Thyroid gland (tissue), 4 donors: ENCODE data around the gene B4GALNT3. TPM values are rescaled to one million over a fixed set of nuclear protein-coding genes. Genes with fewer than 3 reads are reported as not detected.
A peak's percentile ranks its signal among the peaks of the same experiment; 100 is the strongest.

Source experiments
- DNase-seq, 2 donors: peaks; one replicate each; pipeline ENCODE4 v3.0.0-alpha.2; 2019
- H3K27ac ChIP-seq, 3 donors: fragments of 200-600 bp; sonication (generic); 1 replicate in 2 of 3; 2 replicates in 1 of 3; pipeline ENCODE4 v1.5.1; 2016 to 2019; ENCODE audit warnings: mild to moderate bottlenecking in 1 of 3, moderate library complexity in 1 of 3
- H3K27me3 ChIP-seq: fragments of 200-600 bp; sonication (generic); one replicate; pipeline ENCODE4 v1.5.1; 2019
- H3K36me3 ChIP-seq, 2 donors: fragments of 200-600 bp; sonication (generic); one replicate each; pipeline ENCODE4 v1.5.1; 2016 to 2019
- H3K4me1 ChIP-seq, 2 donors: fragments of 200-600 bp; sonication (generic); one replicate each; pipeline ENCODE4 v1.5.1; 2017 to 2019
- H3K4me3 ChIP-seq, 3 donors: fragments of 200-600 bp; sonication (generic); replicated peaks in 1 of 3; 1 replicate in 2 of 3; 2 replicates in 1 of 3; pipeline ENCODE4 v1.5.1; 2016; ENCODE audit warnings: mild to moderate bottlenecking in 1 of 3
- H3K9me3 ChIP-seq: fragments of 200-600 bp; sonication (generic); one replicate; pipeline ENCODE4 v1.5.1; 2017
- POLR2A ChIP-seq, 2 donors: fragments of 450-650 bp; IDR thresholded peaks; one replicate each; pipeline ENCODE4 v1.6.1; 2017; ENCODE audit warnings: antibody characterized with exemption in 2 of 2, mild to moderate bottlenecking in 2 of 2, moderate library complexity in 1 of 2
- WGBS, 2 donors: methylation state at CpG; one replicate each; pipeline ENCODE4 v1.1.5; 2017; 5-methylcytosine and 5-hydroxymethylcytosine counted together
- intact Hi-C: fragments of 100-400 bp; cut with DNase I; formaldehyde crosslinking; loops from one replicate; pipeline ENCODE4 v1.15.1; 2023
- total RNA-seq, 4 donors: library from RNA; depleted of rRNA; stranded (reverse); fragments of >200 nt; gene quantifications; one replicate each; pipeline ENCODE4 v1.2.3, GENCODE V29; 2016
- TF ChIP-seq, protein P1 (sequence below), 6 experiments: fragments of 200-600 bp in 3 of 6; fragments of 450-650 bp in 3 of 6; sonication (generic) in 3 of 6; IDR thresholded peaks; one replicate each; pipeline ENCODE4 v1.5.1; 2016 to 2019; ENCODE audit warnings: antibody characterized with exemption in 6 of 6, mild to moderate bottlenecking in 2 of 6, inconsistent platforms in 1 of 6, moderate library complexity in 1 of 6

The B4GALNT3 gene
- total RNA-seq, 4 donors from 2014 or later = 3.9 to 6.6 (median 5.6) TPM

DNA sequence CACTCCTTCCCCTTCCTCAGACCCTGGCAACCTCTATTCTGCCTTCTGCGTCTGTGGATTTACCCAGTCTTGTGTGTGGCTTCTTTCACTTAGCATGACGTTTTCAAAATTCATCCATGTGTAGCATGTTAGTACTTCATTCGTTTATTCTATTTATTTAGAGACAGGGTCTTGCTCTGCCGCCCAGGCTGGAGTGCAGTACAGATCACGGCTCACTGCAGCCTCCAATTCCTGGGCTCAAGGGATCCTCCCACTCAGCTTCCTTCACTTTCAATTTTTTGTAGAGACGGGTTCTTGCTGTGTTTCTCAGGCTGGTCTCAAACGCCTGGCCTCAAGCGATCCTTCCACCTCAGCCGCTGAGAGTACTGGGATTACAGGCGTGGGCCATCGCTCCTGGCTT lies 37.0 kb downstream of the B4GALNT3 start:
- Histone ChIP-seq H3K4me3 (no peak overlapping the region), H3K4me1 (peaks cover under 1 to 5% of the 10 kb centered on the region in 2 donors), H3K27me3 (no peaks in the 10 kb centered on the region), H3K9me3 (no peaks in the 10 kb centered on the region), H3K27ac (peak overlapping the region in 1 of 3 donors; percentile 58), H3K36me3 (no peaks in the 10 kb centered on the region)
- TF ChIP-seq, protein P1, sequence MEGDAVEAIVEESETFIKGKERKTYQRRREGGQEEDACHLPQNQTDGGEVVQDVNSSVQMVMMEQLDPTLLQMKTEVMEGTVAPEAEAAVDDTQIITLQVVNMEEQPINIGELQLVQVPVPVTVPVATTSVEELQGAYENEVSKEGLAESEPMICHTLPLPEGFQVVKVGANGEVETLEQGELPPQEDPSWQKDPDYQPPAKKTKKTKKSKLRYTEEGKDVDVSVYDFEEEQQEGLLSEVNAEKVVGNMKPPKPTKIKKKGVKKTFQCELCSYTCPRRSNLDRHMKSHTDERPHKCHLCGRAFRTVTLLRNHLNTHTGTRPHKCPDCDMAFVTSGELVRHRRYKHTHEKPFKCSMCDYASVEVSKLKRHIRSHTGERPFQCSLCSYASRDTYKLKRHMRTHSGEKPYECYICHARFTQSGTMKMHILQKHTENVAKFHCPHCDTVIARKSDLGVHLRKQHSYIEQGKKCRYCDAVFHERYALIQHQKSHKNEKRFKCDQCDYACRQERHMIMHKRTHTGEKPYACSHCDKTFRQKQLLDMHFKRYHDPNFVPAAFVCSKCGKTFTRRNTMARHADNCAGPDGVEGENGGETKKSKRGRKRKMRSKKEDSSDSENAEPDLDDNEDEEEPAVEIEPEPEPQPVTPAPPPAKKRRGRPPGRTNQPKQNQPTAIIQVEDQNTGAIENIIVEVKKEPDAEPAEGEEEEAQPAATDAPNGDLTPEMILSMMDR (IDR thresholded peaks at IDR 0.05) = no peak
- TF ChIP-seq POLR2A (IDR thresholded peaks at IDR 0.05) = no peak
- intact Hi-C loops = no loop called here
- 54 to 57% methylated on average over 11 of the region's 11 CpGs for WGBS, 2 donors
- peak; percentile 59 for DNase-seq

DNA sequence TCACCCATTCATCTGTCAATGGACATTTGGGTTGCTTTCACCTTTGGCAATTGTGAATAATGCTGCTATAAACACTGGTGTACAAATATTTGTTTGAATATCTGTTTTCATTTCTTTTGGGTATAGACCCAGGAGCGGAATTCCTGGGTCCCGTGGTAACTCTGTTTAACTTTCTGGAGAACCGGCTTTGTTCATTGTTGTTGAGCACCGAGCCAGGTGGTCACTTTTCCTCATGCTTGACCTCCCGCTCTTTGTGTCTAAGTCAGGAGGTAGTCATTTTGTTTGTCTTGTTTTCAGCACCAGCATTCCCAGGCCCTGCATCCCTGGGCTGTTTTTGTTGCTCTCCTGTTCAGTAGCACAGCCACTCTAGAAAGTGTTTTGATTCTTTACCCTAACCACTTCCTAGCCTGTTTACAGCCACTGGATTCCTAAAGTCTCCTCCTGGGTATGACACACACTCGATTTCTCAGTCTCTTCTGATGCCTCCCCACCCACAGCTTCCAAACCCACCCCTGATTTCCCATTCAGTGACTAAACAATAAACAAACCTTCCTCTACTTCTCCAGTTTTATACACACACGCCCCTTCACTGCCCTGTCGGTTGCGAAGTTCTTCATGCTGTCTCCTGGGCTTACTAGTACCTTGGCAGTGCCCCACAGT lies 37.9 kb downstream of the B4GALNT3 start:
- 65 to 69% methylated on average over 9 of the region's 9 CpGs for WGBS, 2 donors

DNA sequence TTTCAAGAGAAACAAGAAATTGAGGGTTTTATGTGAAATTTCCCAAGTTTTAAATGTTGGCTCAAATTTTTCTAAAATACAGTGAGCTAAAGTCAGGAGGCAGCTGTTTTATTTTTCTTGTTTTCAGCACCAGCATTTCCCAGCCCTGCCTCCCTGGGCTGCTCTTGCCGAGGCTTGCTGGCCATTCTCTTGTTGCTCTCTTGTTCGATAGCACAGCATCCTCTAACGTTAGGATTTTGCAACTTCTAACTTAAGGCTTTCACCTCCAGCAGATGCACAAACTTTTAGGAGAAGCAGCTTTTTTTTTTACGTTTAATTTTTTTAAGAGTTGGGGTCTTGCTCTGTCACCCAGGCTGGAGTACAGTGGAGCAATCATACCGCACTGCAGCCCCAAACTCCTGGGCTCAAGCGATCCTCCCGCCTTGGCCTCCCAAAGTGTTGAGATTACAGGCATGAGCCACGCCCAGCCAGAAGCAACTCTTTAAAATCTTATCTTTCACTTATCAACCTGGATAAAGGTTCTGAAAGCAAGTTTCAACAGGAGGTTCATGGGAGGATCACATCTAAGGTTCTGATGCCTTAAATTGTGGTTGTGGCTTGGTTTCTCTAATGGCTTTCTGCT lies 40.2 kb downstream of the B4GALNT3 start:
- intact Hi-C loops = no loop called here
- Histone ChIP-seq H3K4me3 (no peak overlapping the region), H3K9me3 (no peaks in the 10 kb centered on the region), H3K36me3 (no peaks in the 10 kb centered on the region), H3K27me3 (no peaks in the 10 kb centered on the region), H3K27ac (no peak overlapping the region), H3K4me1 (peaks cover 19 to 21% of the 10 kb centered on the region in 2 donors)
- 87 to 89% methylated on average over 8 of the region's 8 CpGs for WGBS, 2 donors
- TF ChIP-seq, protein P1 (IDR thresholded peaks at IDR 0.05) = no peak
- TF ChIP-seq POLR2A (IDR thresholded peaks at IDR 0.05) = no peak
- no peak for DNase-seq

More for the DNA sequence above, 37.9 kb downstream of the B4GALNT3 start:
- Histone ChIP-seq H3K4me3 (no peak overlapping the region), H3K36me3 (no peaks in the 10 kb centered on the region), H3K4me1 (peaks cover 10 to 12% of the 10 kb centered on the region in 2 donors), H3K27ac (peak overlapping the region in 1 of 3 donors; percentile 8), H3K9me3 (no peaks in the 10 kb centered on the region), H3K27me3 (no peaks in the 10 kb centered on the region)
- DNase-seq = peak; percentile 15 to 27
- intact Hi-C loops = no loop called here
- no peak for TF ChIP-seq POLR2A (IDR thresholded peaks at IDR 0.05)
- TF ChIP-seq, protein P1 (IDR thresholded peaks at IDR 0.05) = no peak

DNA sequence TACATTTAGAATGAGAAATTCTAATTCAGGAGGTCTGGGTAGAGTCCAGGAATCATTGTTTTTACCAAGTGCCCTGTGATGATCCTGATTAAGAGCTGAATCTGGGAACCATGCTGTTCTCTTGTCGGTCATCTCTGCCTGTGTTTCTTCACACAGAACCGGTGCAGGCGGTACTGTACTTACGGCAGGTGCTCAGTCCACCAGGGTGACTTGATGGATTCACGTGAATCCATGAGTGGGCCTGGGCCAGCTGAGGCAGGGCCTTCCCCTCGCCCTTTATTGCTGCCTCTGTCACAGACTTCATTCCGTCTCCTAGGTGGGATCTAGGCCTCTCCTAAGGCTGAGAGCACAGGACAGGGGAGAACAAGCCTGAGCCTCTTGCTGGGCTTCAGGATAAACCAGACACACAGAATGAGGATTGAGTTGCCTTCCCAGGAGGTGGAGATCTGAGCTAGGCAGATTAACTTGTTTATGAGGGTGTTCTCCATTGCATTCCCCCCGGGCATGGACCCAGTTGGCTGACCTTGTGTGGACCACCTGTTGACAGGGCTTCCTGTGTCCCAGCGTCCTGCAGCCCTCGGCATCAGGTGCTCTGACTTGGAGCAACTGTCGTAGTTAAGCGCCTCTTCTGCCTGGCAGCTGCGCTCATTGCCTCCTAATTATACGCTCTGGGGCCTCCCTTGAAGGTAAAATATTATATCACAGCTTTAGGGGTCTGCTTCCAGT lies 42.1 kb downstream of the B4GALNT3 start:
- intact Hi-C loops = no loop called here
- no peaks in the 10 kb centered on the region for H3K9me3 ChIP-seq
- no peak for DNase-seq
- peak overlapping the region in 1 of 3 donors; percentile 46 for H3K27ac ChIP-seq
- no peaks in the 10 kb centered on the region for H3K36me3 ChIP-seq
- TF ChIP-seq, protein P1 (IDR thresholded peaks at IDR 0.05) = no peak
- no peak for TF ChIP-seq POLR2A (IDR thresholded peaks at IDR 0.05)
- peaks cover 15 to 19% of the 10 kb centered on the region in 2 donors for H3K4me1 ChIP-seq
- WGBS, 2 donors = 87% methylated on average over 14 of the region's 14 CpGs
- no peaks in the 10 kb centered on the region for H3K27me3 ChIP-seq
- no peak overlapping the region for H3K4me3 ChIP-seq
